MM.1S (cell line): ENCODE measurements around the gene FIGNL2.
"Not testable (repeated sequence)": the region's sequence is repeated elsewhere in the genome, so short reads cannot be mapped to it uniquely, and the experiment has no call there.

Experiments
- DNase-seq: peaks from one replicate; pipeline ENCODE4 v3.0.0-alpha.2; 2015
- H2AFZ ChIP-seq: fragments of 300-600 bp; sonication (generic); 2 replicates; pipeline ENCODE4 v1.6.0; 2016; ENCODE audit warnings: antibody characterized with exemption, low read length
- H3F3A ChIP-seq: fragments of 300-600 bp; sonication (generic); 2 replicates; pipeline ENCODE4 v1.6.1; 2016; ENCODE audit warnings: mild to moderate bottlenecking, antibody characterized with exemption, low read length, moderate library complexity, mixed read lengths; ENCODE audit not compliant: insufficient read depth
- H3K27ac ChIP-seq: fragments of 300-600 bp; sonication (generic); 2 replicates; pipeline ENCODE4 v1.5.1; 2016; ENCODE audit warnings: mild to moderate bottlenecking, low read length
- H3K27me3 ChIP-seq: fragments of 300-600 bp; sonication (generic); replicated peaks from 2 replicates; pipeline ENCODE4 v1.6.0; 2016; ENCODE audit warnings: low read length; ENCODE audit not compliant: insufficient read depth
- H3K36me3 ChIP-seq: fragments of 300-600 bp; sonication (generic); replicated peaks from 2 replicates; pipeline ENCODE4 v1.6.1; 2016; ENCODE audit warnings: mild to moderate bottlenecking, low read length, mixed read lengths; ENCODE audit not compliant: insufficient read depth
- H3K4me1 ChIP-seq: fragments of 300-600 bp; sonication (generic); 2 replicates; pipeline ENCODE4 v1.6.1; 2016; ENCODE audit warnings: low read length, mixed read lengths
- H3K4me2 ChIP-seq: fragments of 300-600 bp; sonication (generic); 2 replicates; pipeline ENCODE4 v1.6.0; 2016; ENCODE audit warnings: low read depth, low read length
- H3K4me3 ChIP-seq: fragments of 300-600 bp; sonication (generic); 2 replicates; pipeline ENCODE4 v1.5.1; 2016; ENCODE audit warnings: low read length, mixed read lengths
- H3K79me2 ChIP-seq: fragments of 300-600 bp; sonication (generic); 2 replicates; pipeline ENCODE4 v1.6.1; 2016; ENCODE audit warnings: mixed run types, low read length, mixed read lengths
- H3K9ac ChIP-seq: fragments of 300-600 bp; sonication (generic); 2 replicates; pipeline ENCODE4 v1.6.1; 2016; ENCODE audit warnings: low read length, mixed read lengths
- H3K9me2 ChIP-seq: fragments of 300-600 bp; sonication (generic); replicated peaks from 2 replicates; pipeline ENCODE4 v1.6.1; 2016; ENCODE audit warnings: mild to moderate bottlenecking, low read length, mixed read lengths; ENCODE audit not compliant: insufficient read depth
- H3K9me3 ChIP-seq: fragments of 300-600 bp; sonication (generic); replicated peaks from 2 replicates; pipeline ENCODE4 v1.6.1; 2016; ENCODE audit warnings: mild to moderate bottlenecking, low read length, mixed read lengths; ENCODE audit not compliant: insufficient read depth
- H4K20me1 ChIP-seq: fragments of 300-600 bp; sonication (generic); 2 replicates; pipeline ENCODE4 v1.6.1; 2016; ENCODE audit warnings: mild to moderate bottlenecking, low read length, moderate library complexity, mixed read lengths; ENCODE audit not compliant: insufficient read depth
- EZH2 ChIP-seq: fragments of 300-600 bp; sonication (generic); optimal IDR thresholded peaks from 2 replicates; pipeline ENCODE3; 2017; ENCODE audit warnings: low read depth, mild to moderate bottlenecking, antibody characterized with exemption, low read length, mixed read lengths
- EZH2phosphoT487 ChIP-seq: fragments of 300-600 bp; sonication (generic); IDR thresholded peaks from 2 replicates; pipeline ENCODE4 v1.6.1; 2018; ENCODE audit warnings: antibody characterized with exemption, low read length
- TF ChIP-seq, protein P1 (sequence below): fragments of 300-600 bp; sonication (generic); IDR thresholded peaks from 2 replicates; pipeline ENCODE4 v1.5.1; 2016; ENCODE audit warnings: antibody characterized with exemption, low read length, mixed read lengths

The FIGNL2 gene

DNA sequence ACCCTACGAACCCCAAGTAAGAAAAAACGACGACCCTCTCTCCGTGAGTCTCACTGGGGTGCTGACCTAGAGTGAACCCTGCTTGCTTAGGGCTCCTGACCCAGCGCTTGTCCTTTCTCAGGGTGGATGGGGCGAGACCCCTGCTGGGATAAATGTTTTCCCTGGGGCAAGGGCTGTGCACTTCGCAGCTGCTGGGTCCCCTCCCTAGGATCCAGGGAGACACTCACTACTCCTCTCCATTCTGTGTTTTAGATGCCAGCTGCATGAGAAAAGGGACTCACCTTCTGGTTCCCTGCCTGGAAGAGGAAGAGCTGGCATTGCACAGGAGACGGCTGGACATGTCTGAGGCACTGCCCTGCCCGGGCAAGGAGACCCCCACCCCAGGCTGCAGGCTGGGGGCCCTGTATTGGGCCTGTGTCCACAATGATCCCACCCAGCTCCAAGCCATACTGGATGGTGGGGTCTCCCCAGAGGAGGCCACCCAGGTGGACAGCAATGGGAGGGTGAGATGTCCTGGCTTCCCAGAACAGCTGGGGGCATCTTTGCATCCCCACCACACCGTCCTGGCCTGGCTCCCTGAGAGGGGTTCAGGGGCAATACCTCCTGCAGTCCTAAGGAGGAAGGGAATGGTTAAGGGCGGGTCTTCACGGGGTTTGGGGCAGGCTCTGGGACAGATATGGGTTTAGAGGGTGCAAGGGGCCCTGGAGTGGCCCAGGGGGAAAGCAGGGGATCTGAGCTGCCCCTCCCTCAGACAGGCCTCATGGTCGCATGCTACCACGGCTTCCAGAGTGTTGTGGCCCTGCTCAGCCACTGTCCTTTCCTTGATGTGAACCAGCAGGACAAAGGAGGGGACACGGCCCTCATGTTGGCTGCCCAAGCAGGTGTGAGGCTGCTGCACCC is 40.0 kb upstream of the FIGNL2 start:
- Histone ChIP-seq H3K4me3 (no peak overlapping the region), H3K9me2 (no peaks in the 10 kb centered on the region), H3K9ac (no peak overlapping the region), H2AFZ (no peak overlapping the region), H3K4me1 (peaks cover 10% of the 10 kb centered on the region), H3K27me3 (no peaks in the 10 kb centered on the region), H3K4me2 (no peak overlapping the region), H4K20me1 (no peaks in the 10 kb centered on the region), H3K79me2 (no peaks in the 10 kb centered on the region), H3F3A (no peaks in the 10 kb centered on the region), H3K27ac (no peak overlapping the region), H3K36me3 (no peaks in the 10 kb centered on the region), H3K9me3 (no peaks in the 10 kb centered on the region)
- TF ChIP-seq, protein P1, sequence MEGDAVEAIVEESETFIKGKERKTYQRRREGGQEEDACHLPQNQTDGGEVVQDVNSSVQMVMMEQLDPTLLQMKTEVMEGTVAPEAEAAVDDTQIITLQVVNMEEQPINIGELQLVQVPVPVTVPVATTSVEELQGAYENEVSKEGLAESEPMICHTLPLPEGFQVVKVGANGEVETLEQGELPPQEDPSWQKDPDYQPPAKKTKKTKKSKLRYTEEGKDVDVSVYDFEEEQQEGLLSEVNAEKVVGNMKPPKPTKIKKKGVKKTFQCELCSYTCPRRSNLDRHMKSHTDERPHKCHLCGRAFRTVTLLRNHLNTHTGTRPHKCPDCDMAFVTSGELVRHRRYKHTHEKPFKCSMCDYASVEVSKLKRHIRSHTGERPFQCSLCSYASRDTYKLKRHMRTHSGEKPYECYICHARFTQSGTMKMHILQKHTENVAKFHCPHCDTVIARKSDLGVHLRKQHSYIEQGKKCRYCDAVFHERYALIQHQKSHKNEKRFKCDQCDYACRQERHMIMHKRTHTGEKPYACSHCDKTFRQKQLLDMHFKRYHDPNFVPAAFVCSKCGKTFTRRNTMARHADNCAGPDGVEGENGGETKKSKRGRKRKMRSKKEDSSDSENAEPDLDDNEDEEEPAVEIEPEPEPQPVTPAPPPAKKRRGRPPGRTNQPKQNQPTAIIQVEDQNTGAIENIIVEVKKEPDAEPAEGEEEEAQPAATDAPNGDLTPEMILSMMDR, result no peak
- TF ChIP-seq EZH2phosphoT487, result no peak
- no peak for TF ChIP-seq EZH2
- DNase-seq, result no peak

DNA sequence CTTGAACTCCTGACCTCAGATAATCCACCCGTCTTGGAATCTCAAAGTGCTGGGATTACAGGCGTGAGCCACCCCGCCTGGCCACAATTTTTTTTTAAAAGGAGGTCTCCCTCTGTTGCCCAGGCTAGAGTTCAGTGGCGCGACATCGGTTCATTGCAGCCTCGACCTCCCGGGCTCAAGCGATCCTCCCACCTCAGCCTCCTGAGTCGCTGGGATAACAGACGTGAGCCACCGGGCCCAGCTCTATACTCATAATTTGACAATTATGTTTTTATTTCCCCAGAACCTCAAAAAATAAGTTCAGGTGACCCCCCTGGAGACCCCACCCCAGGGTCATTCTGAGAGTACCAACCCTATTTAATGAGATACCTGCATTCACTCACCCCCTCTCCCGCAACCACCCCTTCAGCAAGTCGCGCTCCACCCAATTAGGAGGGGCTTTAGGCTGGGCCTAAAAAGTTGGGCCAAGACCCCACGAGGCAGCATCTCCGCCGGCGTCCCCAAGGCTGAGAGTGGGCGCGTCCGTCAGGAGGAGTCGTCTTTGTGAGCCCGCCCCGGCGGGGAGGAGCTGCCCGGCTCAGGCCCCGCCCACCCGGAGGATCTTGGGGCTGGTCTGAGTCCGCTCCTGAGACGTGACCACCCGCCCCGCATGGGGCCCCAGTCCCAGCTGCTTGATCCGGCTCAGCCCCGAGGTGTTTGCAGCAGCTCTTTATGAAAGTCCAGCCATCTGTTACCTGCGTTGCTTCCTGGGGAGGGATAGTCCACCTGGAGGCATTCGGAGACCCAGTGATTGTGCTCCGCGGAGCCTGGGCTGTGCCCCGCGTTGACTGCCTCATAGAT is 39.2 kb upstream of the FIGNL2 start, which contains the start of gene ANKRD33:
Gene ANKRD33, plus strand, starts transcription at position 628 of the 840 bp plus-strand sequence. Its CDS starts 84 bp downstream, at position 712.
- no peak within 1 kb of the TSS for H3K27ac ChIP-seq
- no peaks in the 10 kb centered on the region for H4K20me1 ChIP-seq
- H3K9me2 ChIP-seq, result no peaks in the 10 kb centered on the region
- no peaks in the 10 kb centered on the region for H3K27me3 ChIP-seq
- H3K36me3 ChIP-seq, result no peaks in the 10 kb centered on the region
- TF ChIP-seq, protein P1, result no peak
- TF ChIP-seq EZH2phosphoT487 (no peak), EZH2 (no peak)
- no peak within 1 kb of the TSS for H2AFZ ChIP-seq
- no peak within 1 kb of the TSS for H3K4me2 ChIP-seq
- H3K9me3 ChIP-seq, result no peaks in the 10 kb centered on the region
- H3K4me3 ChIP-seq, result no peak within 1 kb of the TSS
- H3K79me2 ChIP-seq, result no peaks in the 10 kb centered on the region
- H3K9ac ChIP-seq, result no peak within 1 kb of the TSS
- DNase-seq, result no peak
- H3F3A ChIP-seq, result no peaks in the 10 kb centered on the region
- peaks cover 10% of the 10 kb centered on the region for H3K4me1 ChIP-seq

DNA sequence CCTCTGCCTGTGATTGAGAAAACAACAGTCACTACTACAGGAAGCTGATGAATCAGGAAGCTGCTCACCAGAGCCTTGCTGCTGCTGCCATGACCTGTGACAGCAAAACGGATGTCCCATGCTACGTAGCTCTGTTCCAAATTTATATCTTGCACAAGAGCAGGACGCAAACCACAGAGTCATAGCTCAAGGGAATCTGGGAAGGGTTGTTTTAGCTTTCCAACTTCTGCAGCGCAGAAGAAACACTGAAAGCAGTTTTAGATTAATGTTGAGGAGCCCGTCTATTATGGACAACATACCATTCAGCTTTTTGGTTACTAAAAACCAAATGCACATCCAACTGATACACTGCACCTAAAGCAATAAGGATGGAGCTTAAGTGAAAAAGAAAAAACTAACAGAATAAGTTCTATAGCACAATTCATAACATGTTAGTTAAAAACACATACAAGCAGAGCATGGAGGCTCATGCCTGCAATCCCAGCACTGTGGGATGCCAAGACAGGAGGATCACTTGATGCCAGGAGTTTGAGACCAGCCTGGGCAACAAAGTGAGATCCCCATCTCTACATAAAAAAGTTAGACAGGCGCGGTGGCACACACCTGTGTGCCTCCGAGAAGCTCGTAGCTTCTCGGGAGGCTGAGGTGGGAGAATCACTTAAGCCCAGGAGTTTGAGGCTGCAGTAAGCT is 37.6 kb upstream of the FIGNL2 start:
- H4K20me1 ChIP-seq, result no peaks in the 10 kb centered on the region
- H3K79me2 ChIP-seq, result no peaks in the 10 kb centered on the region
- no peaks in the 10 kb centered on the region for H3K36me3 ChIP-seq
- peak overlapping the region; percentile 53; the same call in 1 of the 2 replicates for H3K27ac ChIP-seq
- no peak overlapping the region for H3K9ac ChIP-seq
- peak; percentile 78 for DNase-seq
- peak overlapping the region; percentile 58; the same call in 1 of the 2 replicates for H3K4me2 ChIP-seq
- H3K27me3 ChIP-seq, result no peaks in the 10 kb centered on the region
- no peaks in the 10 kb centered on the region for H3K9me2 ChIP-seq
- H3F3A ChIP-seq, result no peaks in the 10 kb centered on the region
- TF ChIP-seq EZH2 (no peak), EZH2phosphoT487 (no peak)
- TF ChIP-seq, protein P1, result no peak
- H2AFZ ChIP-seq, result peak overlapping the region; percentile 80
- peaks cover 10% of the 10 kb centered on the region for H3K4me1 ChIP-seq
- no peaks in the 10 kb centered on the region for H3K9me3 ChIP-seq
- peak overlapping the region; percentile 5; the same call in 1 of the 2 replicates for H3K4me3 ChIP-seq

- peak overlapping the region; percentile 80; the same call in 1 of the 2 replicates for H2AFZ ChIP-seq
Observed at GRCh38 chr12:51885294-51886020, 36.9 kb upstream of the FIGNL2 start.

More at GRCh38 chr12:51885294-51886020, 36.9 kb upstream of the FIGNL2 start:
- not testable (repeated sequence) for H3K4me1 ChIP-seq, H3K36me3 ChIP-seq, DNase-seq, H3K9me2 ChIP-seq, H3K79me2 ChIP-seq, H4K20me1 ChIP-seq, H3K9ac ChIP-seq, H3F3A ChIP-seq, H3K9me3 ChIP-seq, H3K27me3 ChIP-seq
- Histone ChIP-seq H3K4me2 (peak overlapping the region; percentile 58; the same call in 1 of the 2 replicates), H3K27ac (peak overlapping the region; percentile 53; the same call in 1 of the 2 replicates), H3K4me3 (peak overlapping the region; percentile 5; the same call in 1 of the 2 replicates)
